MCF 10A (cell line): ENCODE data around the gene ZNF567. TPM values are rescaled to one million over a fixed set of nuclear protein-coding genes. Genes with fewer than 3 reads are reported as not detected.
"Not testable (repeated sequence)": the region's sequence is repeated elsewhere in the genome, so short reads cannot be mapped to it uniquely, and the experiment has no call there.

ENCODE experiments used
- BruUV-seq: library from RNA; stranded (reverse); fragments of 400-500 nt; replicated peaks from 2 replicates; lab custom pipeline; 2021; lab: Mats Ljungman, UMichigan
- CTCF ChIA-PET: fragments of 300-600 bp; sonication (Branson Sonifier 250); formaldehyde crosslinking; extraction: SDS; loops from one replicate; lab custom pipeline; 2021; ENCODE audit warnings: antibody characterized with exemption, inconsistent platforms; lab: Yijun Ruan, JAX
- POLR2A ChIA-PET: fragments of 300-600, 350-650 bp; sonication (Branson Sonifier 250); formaldehyde crosslinking; extraction: SDS; loops from one replicate; lab custom pipeline; 2020; ENCODE audit warnings: antibody characterized with exemption, inconsistent platforms; lab: Yijun Ruan, JAX
- DNase-seq: peaks from one replicate; pipeline ENCODE4 v3.0.0-alpha.2; 2018; ENCODE audit not compliant: unreplicated experiment
- H3K27ac Mint-ChIP-seq: one replicate; pipeline ENCODE4 v1.8.0; 2022; ENCODE audit warnings: mild to moderate bottlenecking, low read depth, mixed read lengths; ENCODE audit not compliant: unreplicated experiment
- H3K27me3 Mint-ChIP-seq: one replicate; pipeline ENCODE4 v1.8.0; 2022; ENCODE audit warnings: mixed read lengths; ENCODE audit not compliant: insufficient read depth, unreplicated experiment
- H3K36me3 Mint-ChIP-seq: one replicate; pipeline ENCODE4 v1.8.0; 2022; ENCODE audit warnings: mild to moderate bottlenecking, moderate library complexity, mixed read lengths; ENCODE audit not compliant: insufficient read depth, unreplicated experiment
- H3K4me1 Mint-ChIP-seq: one replicate; pipeline ENCODE4 v1.8.0; 2022; ENCODE audit warnings: mixed read lengths; ENCODE audit not compliant: insufficient read depth, unreplicated experiment
- H3K4me3 Mint-ChIP-seq: one replicate; pipeline ENCODE4 v1.8.0; 2022; ENCODE audit warnings: mild to moderate bottlenecking, moderate library complexity, mixed read lengths; ENCODE audit not compliant: unreplicated experiment
- H3K9me3 Mint-ChIP-seq: one replicate; pipeline ENCODE4 v1.8.0; 2022; ENCODE audit warnings: mixed read lengths; ENCODE audit not compliant: unreplicated experiment
- CTCF ChIP-seq: fragments of 200-600 bp; IDR thresholded peaks from one replicate; pipeline ENCODE4 v1.8.0; 2022; ENCODE audit warnings: antibody characterized with exemption, mild to moderate bottlenecking; ENCODE audit not compliant: unreplicated experiment
- intact Hi-C: fragments of 100-400 bp; cut with micrococcal nuclease; formaldehyde crosslinking; loops from 2 replicates; pipeline ENCODE4 v1.14.1; 2022
- total RNA-seq: library from RNA; stranded (reverse); gene quantifications from 2 replicates; pipeline ENCODE4 v1.2.3, GENCODE V29; 2022

The ZNF567 gene
- total RNA-seq, 1 experiment from 2014 or later, result 6.6 TPM

GRCh38 chr19:36719687-36720556 lies 32.5 kb downstream of the ZNF567 start:
- H3K4me3 Mint-ChIP-seq, result no peak overlapping the region
- ChIA-PET POLR2A (no interaction called here), CTCF (no interaction called here)
- H3K4me1 Mint-ChIP-seq, result no peaks in the 10 kb centered on the region
- no peak for TF ChIP-seq CTCF
- intact Hi-C loops, result no loop called here
- BruUV-seq, result TSS peak; percentile 8
- H3K36me3 Mint-ChIP-seq, result peaks cover 73% of the 10 kb centered on the region
- no peak overlapping the region for H3K27ac Mint-ChIP-seq
- no peaks in the 10 kb centered on the region for H3K27me3 Mint-ChIP-seq
- DNase-seq, result no peak
- peaks cover 36% of the 10 kb centered on the region for H3K9me3 Mint-ChIP-seq

- H3K27me3 Mint-ChIP-seq, BruUV-seq, intact Hi-C loops, H3K27ac Mint-ChIP-seq, DNase-seq, POLR2A ChIA-PET, H3K4me1 Mint-ChIP-seq, H3K4me3 Mint-ChIP-seq: not testable (repeated sequence)
- CTCF ChIA-PET, result interaction anchor here (0.7 kb wide), 1 partner anchor 47 kb away, joined by 3 read pairs; no protein-coding TSS in a partner anchor
- Mint-ChIP-seq H3K36me3 (peaks cover 12% of the 10 kb centered on the region), H3K9me3 (peaks cover 64% of the 10 kb centered on the region)
Observed at GRCh38 chr19:36736166-36736565, 48.8 kb downstream of the ZNF567 start.

GRCh38 chr19:36745870-36746269 lies 58.5 kb downstream of the ZNF567 start:
- peaks cover 19% of the 10 kb centered on the region for H3K36me3 Mint-ChIP-seq
- intact Hi-C loops, result no loop called here
- no peak overlapping the region for H3K27ac Mint-ChIP-seq
- POLR2A ChIA-PET, result interaction anchor here (1.2 kb wide), 1 partner anchor 105 kb away, joined by 3 read pairs; no protein-coding TSS in a partner anchor
- CTCF ChIA-PET, result no interaction called here
- no TSS peak for BruUV-seq
- peaks cover 27% of the 10 kb centered on the region for H3K9me3 Mint-ChIP-seq
- no peak overlapping the region for H3K4me3 Mint-ChIP-seq
- no peaks in the 10 kb centered on the region for H3K27me3 Mint-ChIP-seq
- no peak for TF ChIP-seq CTCF
- DNase-seq, result no peak
- H3K4me1 Mint-ChIP-seq, result no peaks in the 10 kb centered on the region

DNA sequence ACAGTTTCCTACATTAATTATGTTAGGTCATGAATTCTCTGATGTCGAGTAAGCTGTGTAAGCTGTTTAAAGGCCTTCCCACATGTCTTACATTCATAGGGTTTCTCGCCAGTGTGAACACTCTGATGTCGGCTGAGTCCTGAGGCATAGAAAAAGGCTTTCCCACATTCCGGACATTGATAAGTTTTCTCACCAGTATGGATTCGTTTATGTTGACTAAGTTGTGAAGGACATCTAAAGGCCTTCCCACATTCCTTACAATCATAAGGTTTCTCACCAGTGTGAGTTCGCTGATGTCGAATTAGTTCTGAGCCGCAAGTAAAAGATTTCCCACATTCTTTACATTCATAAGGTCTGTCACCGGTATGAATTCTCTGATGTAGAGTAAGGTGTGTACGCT lies 60.3 kb downstream of the ZNF567 start:
- Mint-ChIP-seq H3K36me3 (peaks cover 18% of the 10 kb centered on the region), H3K4me3 (no peak overlapping the region), H3K9me3 (peaks cover 32% of the 10 kb centered on the region), H3K4me1 (no peaks in the 10 kb centered on the region), H3K27ac (no peak overlapping the region), H3K27me3 (no peaks in the 10 kb centered on the region)
- CTCF ChIA-PET, result no interaction called here
- POLR2A ChIA-PET, result no interaction called here
- no TSS peak for BruUV-seq
- TF ChIP-seq CTCF, result no peak
- DNase-seq, result no peak
- intact Hi-C loops, result no loop called here
